T47D (cell line): ENCODE data around the gene HIF3A.

ENCODE experiments used
- DNase-seq, 2 experiments: peaks; one replicate each; pipeline versions ENCODE4 v3.0.0 to v3.0.0-alpha.2; 2011 to 2012; ENCODE audit warnings: low read depth in 1 of 2, low spot score in 1 of 2
- JUND ChIP-seq: IDR thresholded peaks from 2 replicates; pipeline ENCODE4 v1.6.1; 2012; ENCODE audit warnings: low read depth
- in situ Hi-C: cut with HindIII; loops from 2 replicates; pipeline ENCODE4 v1.10.0; 2016; ENCODE audit warnings: low sequenced_read_pairs, low pct_unique_long_range_greater_than_20kb

HIF3A gene

DNA sequence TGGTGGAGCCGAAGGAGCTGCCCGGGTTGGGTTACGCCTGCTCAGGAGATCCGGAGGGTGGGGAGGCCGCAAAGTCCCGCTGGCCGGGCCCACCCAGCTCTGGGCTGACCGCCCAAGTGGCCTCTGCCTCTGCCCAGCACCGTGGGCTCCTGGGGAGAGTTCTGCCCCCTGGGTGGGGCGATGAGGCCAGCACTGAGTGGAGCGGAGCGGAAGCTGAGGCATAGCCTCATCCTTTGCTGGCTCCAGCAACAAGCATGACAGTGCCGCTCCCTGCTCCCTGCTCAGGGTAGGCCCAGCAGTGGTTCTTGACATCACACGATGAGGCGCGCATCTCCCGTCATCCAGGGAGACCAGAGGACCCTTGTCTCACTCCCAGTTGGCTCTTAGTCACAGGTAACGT, 94.0 kb downstream of the HIF3A start:
- no peak for TF ChIP-seq JUND
- DNase-seq: no peak
- in situ Hi-C loops: no loop called here

DNA sequence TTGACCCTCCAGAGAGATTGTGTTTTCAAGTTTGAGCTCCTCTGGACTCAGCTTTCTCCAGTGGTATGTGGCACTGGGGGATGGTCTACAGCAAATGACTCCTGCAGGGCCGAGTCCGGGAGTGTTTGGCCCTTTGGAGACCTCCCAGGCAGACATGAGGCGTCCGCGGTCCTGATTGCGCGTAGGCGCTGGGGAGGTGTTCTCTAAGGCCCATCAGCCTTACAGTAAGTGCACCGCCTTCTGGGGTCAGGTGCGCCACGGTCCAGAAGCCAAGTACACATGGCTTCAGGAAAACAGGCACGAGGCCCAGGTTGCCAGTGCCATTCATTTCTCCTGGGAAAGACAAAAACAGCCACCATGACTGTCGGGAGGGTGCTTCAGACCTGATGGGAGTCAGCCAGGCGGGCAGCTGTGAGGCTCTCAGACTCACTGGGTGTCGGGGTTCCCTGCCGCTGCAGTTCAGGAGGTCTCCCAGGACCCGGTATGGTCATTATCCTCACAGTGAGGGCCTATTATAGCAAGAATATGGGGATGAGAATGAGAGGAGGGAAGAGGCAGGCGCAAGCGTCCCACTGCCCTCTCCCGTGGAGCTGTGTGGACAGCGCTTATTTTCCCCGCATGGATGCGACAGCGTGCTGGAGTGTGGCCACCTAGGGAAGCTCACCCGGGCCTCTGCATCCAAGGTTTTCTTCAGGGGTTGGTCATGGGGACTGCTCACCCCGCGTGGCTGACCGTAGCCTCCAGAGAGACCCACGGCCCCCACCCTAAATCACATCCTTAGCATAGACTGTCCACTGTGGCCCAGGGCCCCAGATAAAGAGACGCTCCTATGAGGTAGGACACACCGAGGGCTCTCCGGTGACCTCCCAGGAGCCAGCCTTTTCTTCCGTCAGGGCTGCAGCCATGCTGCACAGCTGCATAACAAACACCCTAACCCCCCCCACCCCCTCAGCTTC, 94.7 kb downstream of the HIF3A start:
- in situ Hi-C loops: no loop called here
- DNase-seq: no peak
- no peak for TF ChIP-seq JUND

DNA sequence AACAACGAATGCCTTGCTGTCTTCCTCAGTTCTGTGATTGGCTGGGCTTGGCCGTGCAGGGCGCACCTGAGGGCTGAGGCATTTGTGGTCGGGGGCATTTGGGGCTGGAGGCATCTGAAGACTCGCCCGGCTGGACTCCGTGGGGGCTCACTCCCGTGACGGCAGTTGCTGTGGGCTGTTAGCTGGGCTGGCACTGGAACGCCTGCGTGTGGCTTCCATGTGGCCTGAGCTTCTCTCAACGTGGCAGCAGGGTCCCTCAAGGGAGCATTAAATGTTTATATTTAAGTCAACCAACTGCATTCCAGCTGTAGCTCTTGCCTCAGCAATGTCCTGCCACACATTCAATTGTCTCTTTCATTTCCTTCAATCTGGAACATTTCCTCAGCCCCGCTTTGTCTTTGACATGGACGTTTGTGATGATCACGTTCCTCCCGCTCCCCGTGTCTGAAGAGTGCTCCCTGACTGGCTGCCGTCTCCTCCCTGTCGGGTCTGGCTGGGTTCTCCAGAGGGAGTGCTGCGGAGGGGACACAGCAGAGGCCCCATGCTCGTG, 95.5 kb downstream of the HIF3A start:
- in situ Hi-C loops: no loop called here
- no peak for DNase-seq
- TF ChIP-seq JUND: no peak

DNA sequence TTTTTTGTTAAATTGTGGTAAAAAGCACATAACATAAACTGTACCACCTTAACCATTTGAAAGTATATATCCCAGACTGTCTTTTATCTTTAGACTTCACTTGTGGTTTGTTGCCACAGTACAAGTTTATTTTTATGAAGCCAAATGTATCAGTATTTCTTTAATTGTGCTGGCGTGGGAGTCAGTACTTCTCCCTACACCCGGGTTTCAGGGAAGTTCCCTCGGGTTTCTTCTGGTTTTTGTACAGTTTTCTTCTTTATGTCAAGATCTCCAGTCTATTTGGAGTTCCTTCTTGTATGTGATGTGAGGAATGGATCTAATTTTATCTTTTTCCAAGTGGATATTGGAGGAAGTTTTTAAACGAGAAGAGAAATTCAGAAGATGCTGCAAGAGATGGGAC, 96.0 kb downstream of the HIF3A start:
- no peak for TF ChIP-seq JUND
- in situ Hi-C loops: no loop called here

More for the DNA sequence above, 96.0 kb downstream of the HIF3A start:
- DNase-seq: no peak
